Neuronal stem cell (in vitro differentiated cells): ENCODE measurements around the gene OR13C2. TPM values are rescaled to one million over a fixed set of nuclear protein-coding genes. Genes with fewer than 3 reads are reported as not detected.
"Not testable (repeated sequence)": the region's sequence is repeated elsewhere in the genome, so short reads cannot be mapped to it uniquely, and the experiment has no call there.

ENCODE experiments used
- DNase-seq: peaks from one replicate; pipeline ENCODE4 v3.0.0-alpha.2; 2013; ENCODE audit warnings: low spot score
- H2AFZ ChIP-seq: one replicate; pipeline ENCODE4 v1.6.1; 2013; ENCODE audit warnings: mild to moderate bottlenecking, low read length, inconsistent platforms
- H2AK5ac ChIP-seq: 2 replicates; pipeline ENCODE4 v1.6.1; 2013; ENCODE audit warnings: low read depth, mild to moderate bottlenecking, inconsistent platforms, low read length, moderate library complexity, mixed read lengths
- H2BK120ac ChIP-seq: 2 replicates; pipeline ENCODE4 v1.6.1; 2013; ENCODE audit warnings: low read depth, mild to moderate bottlenecking, inconsistent platforms, low read length, moderate library complexity, mixed read lengths
- H2BK12ac ChIP-seq: one replicate; pipeline ENCODE4 v1.6.1; 2013; ENCODE audit warnings: low read length, inconsistent platforms
- H2BK15ac ChIP-seq: 2 replicates; pipeline ENCODE4 v1.6.1; 2013; ENCODE audit warnings: mild to moderate bottlenecking, low read length, inconsistent platforms, mixed read lengths
- H2BK5ac ChIP-seq: one replicate; pipeline ENCODE4 v1.6.1; 2013; ENCODE audit warnings: inconsistent platforms, mild to moderate bottlenecking, low read length, moderate library complexity
- H3K14ac ChIP-seq: one replicate; pipeline ENCODE4 v1.6.1; 2013; ENCODE audit warnings: low read length, inconsistent platforms
- H3K18ac ChIP-seq: 2 replicates; pipeline ENCODE4 v1.6.1; 2013; ENCODE audit warnings: low read length, inconsistent platforms
- H3K23ac ChIP-seq: 2 replicates; pipeline ENCODE4 v1.6.1; 2013; ENCODE audit warnings: low read depth, mild to moderate bottlenecking, mixed read lengths, low read length, inconsistent platforms; ENCODE audit not compliant: poor library complexity
- H3K27ac ChIP-seq: replicated peaks from 3 replicates; pipeline ENCODE4 v1.5.1; 2013; ENCODE audit warnings: low read length, inconsistent platforms
- H3K27me3 ChIP-seq, 3 experiments: 2 replicates each; pipeline ENCODE4 v1.6.1; 2013; ENCODE audit warnings: low read length in 3 of 3, mild to moderate bottlenecking in 2 of 3, inconsistent platforms in 1 of 3, low read depth in 1 of 3, mixed read lengths in 1 of 3, moderate library complexity in 1 of 3; ENCODE audit not compliant: control insufficient read depth in 3 of 3, insufficient read depth in 3 of 3
- H3K36me3 ChIP-seq, 2 donors: replicated peaks in 1 of 2; 2 replicates each; pipeline ENCODE4 v1.6.1; 2013; ENCODE audit warnings: low read length in 2 of 2; ENCODE audit not compliant: control insufficient read depth in 2 of 2, insufficient read depth in 2 of 2
- H3K4ac ChIP-seq: 2 replicates; pipeline ENCODE4 v1.6.1; 2013; ENCODE audit warnings: inconsistent platforms, mild to moderate bottlenecking, low read length, moderate library complexity
- H3K4me1 ChIP-seq, 2 donors: 1 replicate in 1 of 2; 2 replicates in 1 of 2; pipeline ENCODE4 v1.6.1; 2013; ENCODE audit warnings: low read length in 2 of 2, low read depth in 1 of 2; ENCODE audit not compliant: control insufficient read depth in 2 of 2, insufficient read depth in 1 of 2
- H3K4me2 ChIP-seq: one replicate; pipeline ENCODE4 v1.6.1; 2013; ENCODE audit warnings: mild to moderate bottlenecking, low read length, inconsistent platforms; ENCODE audit not compliant: insufficient read depth, poor library complexity, severe bottlenecking
- H3K4me3 ChIP-seq, 2 donors: 2 replicates each; pipeline ENCODE4 v1.5.1; 2013; ENCODE audit warnings: low read length in 2 of 2, mild to moderate bottlenecking in 2 of 2, inconsistent platforms in 1 of 2, moderate library complexity in 1 of 2
- H3K79me1 ChIP-seq: one replicate; pipeline ENCODE4 v1.6.1; 2013; ENCODE audit warnings: low read depth, mild to moderate bottlenecking, inconsistent platforms, low read length, moderate library complexity
- H3K9ac ChIP-seq: one replicate; pipeline ENCODE4 v1.6.1; 2013; ENCODE audit warnings: mild to moderate bottlenecking, low read depth, low read length, inconsistent platforms; ENCODE audit not compliant: poor library complexity
- H3K9me3 ChIP-seq, 2 donors: replicated peaks in 1 of 2; 2 replicates each; pipeline versions ENCODE3 to v1.6.1; 2013; ENCODE audit warnings: low read length in 2 of 2, mild to moderate bottlenecking in 2 of 2, inconsistent platforms in 1 of 2, low read depth in 1 of 2, mixed read lengths in 1 of 2, moderate library complexity in 1 of 2; ENCODE audit not compliant: control insufficient read depth in 2 of 2, insufficient read depth in 1 of 2
- H4K8ac ChIP-seq: one replicate; pipeline ENCODE4 v1.6.1; 2013; ENCODE audit warnings: low read depth, mild to moderate bottlenecking, inconsistent platforms, low read length, moderate library complexity
- H4K91ac ChIP-seq: one replicate; pipeline ENCODE4 v1.6.1; 2013; ENCODE audit warnings: low read length, low read depth, mild to moderate bottlenecking, inconsistent platforms; ENCODE audit not compliant: poor library complexity
- WGBS, 2 donors: extraction: QIAGEN DNeasy Blood & Tissue Kit; methylation state at CpG; one replicate each; pipeline ENCODE4 v1.1.7; 2013; ENCODE audit warnings: missing lambda C conversion rate in 2 of 2, mixed read lengths in 1 of 2; ENCODE audit not compliant: insufficient read length in 2 of 2, insufficient replicate concordance in 1 of 2; ENCODE audit errors: extremely low coverage in 2 of 2; 5-methylcytosine and 5-hydroxymethylcytosine counted together
- polyA plus RNA-seq, 2 experiments: library from polyadenylated mRNA; stranded (reverse); fragments of 200-250 nt; gene quantifications; one replicate each; pipeline ENCODE4 v1.2.3, GENCODE V29; 2013

OR13C2 gene
- polyA plus RNA-seq (2013, experiment 1 of 2), result not detected
- not detected for polyA plus RNA-seq (2013, experiment 2 of 2)

DNA sequence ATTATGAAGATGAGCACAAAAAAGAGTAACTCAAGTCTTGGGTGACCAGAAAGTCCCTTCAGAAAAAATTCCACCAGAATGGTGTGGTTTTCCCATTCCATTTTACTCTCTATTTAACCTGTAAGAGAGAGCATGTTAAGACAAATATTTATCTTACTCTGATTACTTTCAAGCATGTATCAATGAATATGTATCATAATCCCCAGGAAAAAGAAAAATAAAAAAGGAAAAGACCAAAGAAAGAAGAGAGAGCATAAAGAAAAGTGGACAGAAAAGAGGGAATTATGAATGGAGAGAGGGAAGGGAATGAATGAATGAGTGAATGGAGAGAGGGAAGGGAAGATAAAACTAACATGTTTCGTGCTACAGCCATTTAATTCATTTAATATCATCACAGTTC is at the start of gene OR13C2:
Gene OR13C2 (minus strand): TSS at position 101 of the 400 bp plus-strand sequence. CDS start 0 bp downstream, at position 101.
- H3K4me1 ChIP-seq, DNase-seq, H3K27me3 ChIP-seq, H2AFZ ChIP-seq, H3K36me3 ChIP-seq, H3K4ac ChIP-seq, H3K9me3 ChIP-seq, H4K91ac ChIP-seq, H2BK15ac ChIP-seq, H2BK120ac ChIP-seq, H3K27ac ChIP-seq, H3K18ac ChIP-seq, H3K14ac ChIP-seq, H3K79me1 ChIP-seq, H3K4me3 ChIP-seq, H3K4me2 ChIP-seq, H3K23ac ChIP-seq, H3K9ac ChIP-seq, H2AK5ac ChIP-seq, H2BK5ac ChIP-seq, H2BK12ac ChIP-seq, H4K8ac ChIP-seq: not testable (repeated sequence)
- WGBS, 2 donors, result no CpG with 5 or more reads among the region's 1 CpG

DNA sequence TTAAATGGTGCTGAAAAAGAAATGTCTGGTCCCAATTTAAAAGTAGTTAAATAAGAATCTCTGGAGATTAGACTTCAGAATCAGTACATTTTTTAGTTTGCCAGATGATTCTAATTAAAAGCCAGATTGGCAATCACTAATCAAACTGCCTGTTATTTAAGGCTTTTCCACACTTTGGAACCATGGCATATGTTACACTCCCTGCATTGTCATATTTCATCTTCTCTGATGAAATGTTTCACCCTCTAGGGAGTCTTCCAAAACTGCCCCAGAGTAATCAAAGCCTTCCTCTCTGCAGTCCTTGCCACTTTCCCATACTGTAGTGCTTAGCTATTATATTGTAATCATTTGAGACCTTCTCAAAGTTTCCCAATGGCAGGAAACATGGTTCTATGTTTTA is 30.0 kb upstream of the OR13C2 start:
- no peak overlapping the region for H2BK120ac ChIP-seq
- no peak overlapping the region for H2BK12ac ChIP-seq
- H2AFZ ChIP-seq, result no peak overlapping the region
- H3K27me3 ChIP-seq, result no peaks in the 10 kb centered on the region
- H3K79me1 ChIP-seq, result no peaks in the 10 kb centered on the region
- H3K4me1 ChIP-seq, result no peaks in the 10 kb centered on the region
- no peak overlapping the region for H3K4me2 ChIP-seq
- DNase-seq, result no peak
- H3K18ac ChIP-seq, result no peak overlapping the region
- no peak overlapping the region for H2BK5ac ChIP-seq
- H3K23ac ChIP-seq, result no peak overlapping the region
- H4K8ac ChIP-seq, result no peak overlapping the region
- no peak overlapping the region for H3K27ac ChIP-seq
- no peak overlapping the region for H3K9ac ChIP-seq
- H2AK5ac ChIP-seq, result no peak overlapping the region
- H3K4ac ChIP-seq, result no peak overlapping the region
- no peak overlapping the region for H3K4me3 ChIP-seq
- H3K36me3 ChIP-seq, result no peaks in the 10 kb centered on the region
- no peak overlapping the region for H2BK15ac ChIP-seq
- H4K91ac ChIP-seq, result no peak overlapping the region
- no peak overlapping the region for H3K14ac ChIP-seq
- H3K9me3 ChIP-seq, result peaks cover 0 to 6% of the 10 kb centered on the region in 2 donors

DNA sequence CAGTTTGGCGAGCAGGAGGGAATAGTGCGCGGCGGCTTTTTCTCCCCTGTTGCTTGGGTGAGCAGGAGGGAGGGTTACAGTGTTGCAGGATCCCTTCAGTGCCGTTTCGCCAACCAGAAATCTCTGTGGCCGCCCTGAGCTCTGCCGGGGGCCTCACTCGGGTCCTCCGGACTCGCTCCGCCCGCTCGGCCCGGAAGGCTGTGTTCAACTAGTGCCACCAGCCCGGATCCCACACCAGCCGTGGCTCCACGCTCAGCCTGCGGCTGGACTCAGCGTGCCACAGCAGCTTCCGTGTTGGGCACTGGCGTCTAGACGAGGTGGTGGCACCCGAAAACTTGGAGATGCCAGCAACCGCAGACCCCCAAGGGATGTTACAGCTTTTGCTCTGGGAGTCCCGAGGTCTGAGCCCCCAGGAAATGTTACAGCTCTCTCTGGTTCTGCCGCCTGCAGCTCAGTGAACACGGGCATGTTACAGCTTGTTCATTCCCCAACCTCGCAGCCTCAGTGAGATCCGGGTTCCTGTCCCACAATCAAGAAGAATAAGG is 28.6 kb upstream of the OR13C2 start:
- DNase-seq, result no peak
- Histone ChIP-seq H3K23ac (no peak overlapping the region), H2BK15ac (no peak overlapping the region), H3K27me3 (no peaks in the 10 kb centered on the region), H4K91ac (no peak overlapping the region), H3K27ac (no peak overlapping the region), H3K36me3 (no peaks in the 10 kb centered on the region), H2BK12ac (no peak overlapping the region), H3K18ac (no peak overlapping the region), H3K4me1 (no peaks in the 10 kb centered on the region), H2AK5ac (no peak overlapping the region), H2BK120ac (no peak overlapping the region), H3K9me3 (peaks cover 0 to 6% of the 10 kb centered on the region in 2 donors), H3K79me1 (no peaks in the 10 kb centered on the region), H3K14ac (no peak overlapping the region), H3K4me3 (no peak overlapping the region), H3K4me2 (no peak overlapping the region), H4K8ac (no peak overlapping the region), H3K9ac (no peak overlapping the region), H3K4ac (no peak overlapping the region), H2BK5ac (no peak overlapping the region), H2AFZ (peak overlapping the region; percentile 35)
- no CpG with 5 or more reads among the region's 30 CpGs for WGBS, 2 donors

DNA sequence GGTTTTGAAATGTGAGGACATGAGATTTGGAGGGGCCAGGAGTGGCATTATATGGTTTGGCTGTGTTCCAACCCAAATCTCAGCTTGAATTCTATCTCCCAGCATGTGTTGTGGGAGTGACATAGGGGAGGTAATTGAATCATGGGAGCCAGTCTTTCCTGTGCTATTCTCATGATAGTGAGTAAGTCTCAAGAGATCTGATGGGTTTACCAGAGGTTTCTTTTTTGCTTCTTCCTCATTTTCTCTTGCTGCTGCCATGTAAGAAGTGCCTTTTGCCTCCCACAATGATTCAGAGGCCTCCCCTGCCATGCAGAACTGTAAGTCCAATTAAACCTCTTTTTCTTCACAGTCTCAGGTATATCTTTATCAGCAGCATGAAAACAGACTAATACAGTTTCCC is 20.5 kb upstream of the OR13C2 start:
- not testable (repeated sequence) for H3K9me3 ChIP-seq, H3K79me1 ChIP-seq, H3K4me2 ChIP-seq, H3K9ac ChIP-seq, H3K18ac ChIP-seq, H3K23ac ChIP-seq, H2AK5ac ChIP-seq, H4K8ac ChIP-seq, H2AFZ ChIP-seq, H4K91ac ChIP-seq, H2BK5ac ChIP-seq, H3K4me3 ChIP-seq, H3K27ac ChIP-seq, H3K4ac ChIP-seq, H3K36me3 ChIP-seq, H3K14ac ChIP-seq, H2BK15ac ChIP-seq, H3K27me3 ChIP-seq, DNase-seq, H2BK12ac ChIP-seq, H3K4me1 ChIP-seq, H2BK120ac ChIP-seq
